HG03378 (cell line): ENCODE data around the gene FAM117A.
"Not testable (repeated sequence)": the region's sequence is repeated elsewhere in the genome, so short reads cannot be mapped to it uniquely, and the experiment has no call there.

Experiments used
- ATAC-seq: cut with Tn5 transposase; IDR thresholded peaks from one replicate; pipeline ENCODE4 v1.9.1; 2021; ENCODE audit warnings: mild to moderate bottlenecking, moderate library complexity; ENCODE audit not compliant: unreplicated experiment

FAM117A gene

DNA sequence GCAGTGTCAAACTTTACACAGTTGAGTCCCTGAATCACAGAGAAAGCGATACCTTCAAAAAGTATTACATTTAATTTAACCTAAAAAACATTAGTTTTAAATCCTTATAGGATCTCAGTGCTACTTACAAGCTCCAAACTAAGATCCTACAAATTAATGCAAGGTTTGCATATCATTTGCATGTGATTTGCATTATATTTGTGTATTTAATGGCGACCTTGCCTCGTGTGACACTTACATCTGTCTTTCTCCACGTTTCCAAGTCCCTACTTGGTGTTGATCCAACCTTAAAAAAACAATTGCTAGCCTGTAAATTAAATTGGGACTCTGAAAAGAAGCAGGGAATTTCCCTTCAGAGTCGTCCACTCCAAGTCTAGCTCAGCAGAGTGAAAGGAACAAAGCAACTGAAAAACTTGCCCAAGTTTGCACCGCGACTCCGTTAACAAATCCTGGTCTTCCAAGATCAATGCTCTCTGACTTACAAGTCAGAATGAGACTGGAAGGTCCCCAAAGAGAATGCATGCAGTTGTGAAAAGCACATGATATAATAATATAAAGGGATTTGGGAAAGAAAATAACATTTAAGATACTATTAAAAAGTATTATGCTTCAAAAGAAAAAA, 739 bp upstream of the FAM117A start:
- ATAC-seq: no peak

DNA sequence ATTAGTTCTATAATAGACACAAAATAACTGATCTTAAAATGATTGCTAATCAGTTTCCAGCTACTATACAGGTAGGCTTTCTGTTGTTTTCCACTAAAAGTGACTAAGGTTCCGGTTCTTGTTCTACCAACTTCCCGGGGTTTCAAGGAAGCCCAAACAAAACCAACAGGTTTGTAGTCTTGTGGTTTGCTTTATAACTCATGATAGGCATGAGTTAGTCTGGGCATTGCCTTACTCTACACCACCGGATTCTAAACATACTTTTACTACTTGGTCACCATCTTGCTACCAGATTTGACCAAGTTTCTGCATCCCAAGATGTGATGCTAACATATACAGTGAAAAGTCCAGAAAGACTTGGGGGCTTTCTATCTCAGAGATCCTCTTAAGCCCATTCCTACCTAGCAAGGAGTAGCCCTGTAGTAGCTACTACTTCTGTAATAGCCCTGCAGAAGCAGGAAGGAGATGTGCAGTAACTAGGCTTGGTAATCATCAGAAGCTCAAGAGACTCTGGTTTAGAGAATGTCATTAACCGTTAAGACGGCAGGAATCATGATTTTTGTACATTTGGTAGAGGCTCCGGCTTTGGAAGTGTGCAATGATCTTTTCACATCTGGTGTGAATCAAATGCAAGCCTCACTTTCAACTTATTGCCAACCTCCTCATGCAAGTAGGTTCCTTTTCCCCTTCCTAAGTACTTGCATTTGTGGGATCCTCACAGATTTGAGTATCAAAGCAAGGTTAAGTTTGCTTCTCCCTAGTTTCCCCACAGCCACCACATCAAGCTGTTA, 1.6 kb downstream of the FAM117A start:
- no peak for ATAC-seq

DNA sequence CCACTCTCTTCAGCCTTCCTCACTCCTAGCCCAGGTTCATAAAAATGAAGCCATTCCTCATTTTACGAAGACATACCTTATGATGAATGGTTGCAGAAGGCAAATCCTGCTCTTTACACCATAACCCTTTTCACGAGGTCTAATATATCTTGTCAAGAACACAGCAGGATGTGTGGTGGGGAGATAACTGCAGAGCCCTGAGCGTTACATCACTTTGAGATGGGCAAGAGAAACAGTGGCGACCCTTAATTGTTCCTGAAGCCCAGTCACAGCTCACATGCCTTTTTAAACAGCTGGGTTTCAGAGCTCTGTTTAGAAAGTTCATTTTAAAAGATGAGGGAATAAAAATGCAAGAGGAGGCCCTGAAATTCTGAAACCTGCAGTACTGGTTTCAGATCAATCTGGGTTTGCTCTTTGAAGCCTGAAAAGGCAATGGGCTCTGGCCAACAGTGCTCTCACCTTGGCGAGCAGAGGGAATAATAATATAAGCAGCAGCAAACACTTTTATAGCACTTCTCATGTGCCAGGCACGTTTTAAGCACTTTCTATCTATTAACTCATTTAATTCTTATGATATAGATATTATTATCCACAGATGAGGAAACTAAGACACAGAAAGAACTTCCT, 2.9 kb downstream of the FAM117A start:
- ATAC-seq: no peak

GRCh38 chr17:49760296-49760695, 3.6 kb downstream of the FAM117A start:
- no peak for ATAC-seq

DNA sequence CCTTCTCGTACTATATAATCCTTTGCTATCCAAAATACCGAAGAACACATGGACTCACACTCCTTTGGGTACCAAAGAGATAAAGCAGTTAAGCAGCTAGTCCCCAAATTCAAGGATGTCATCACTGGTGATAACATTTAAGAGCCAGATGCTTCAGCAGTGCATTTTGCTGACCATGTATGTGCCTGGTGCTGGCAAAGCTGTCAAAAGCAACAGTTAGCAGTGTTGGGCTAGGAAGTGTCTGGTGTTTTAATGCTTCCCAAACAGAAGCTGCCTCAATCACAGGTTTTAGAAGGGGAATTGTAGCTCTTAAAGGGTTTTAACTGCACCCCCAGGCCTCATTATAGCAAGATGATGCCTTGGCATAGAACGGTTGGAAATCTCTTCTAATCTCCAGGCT, 4.7 kb downstream of the FAM117A start:
- ATAC-seq: no peak

- ATAC-seq: not testable (repeated sequence)
Measured at GRCh38 chr17:49758464-49759010, 5.4 kb downstream of the FAM117A start.

- no peak for ATAC-seq
Measured at GRCh38 chr17:49757151-49757777, 6.7 kb downstream of the FAM117A start.

- no peak for ATAC-seq
Measured at GRCh38 chr17:49756323-49757150, 7.4 kb downstream of the FAM117A start.

DNA sequence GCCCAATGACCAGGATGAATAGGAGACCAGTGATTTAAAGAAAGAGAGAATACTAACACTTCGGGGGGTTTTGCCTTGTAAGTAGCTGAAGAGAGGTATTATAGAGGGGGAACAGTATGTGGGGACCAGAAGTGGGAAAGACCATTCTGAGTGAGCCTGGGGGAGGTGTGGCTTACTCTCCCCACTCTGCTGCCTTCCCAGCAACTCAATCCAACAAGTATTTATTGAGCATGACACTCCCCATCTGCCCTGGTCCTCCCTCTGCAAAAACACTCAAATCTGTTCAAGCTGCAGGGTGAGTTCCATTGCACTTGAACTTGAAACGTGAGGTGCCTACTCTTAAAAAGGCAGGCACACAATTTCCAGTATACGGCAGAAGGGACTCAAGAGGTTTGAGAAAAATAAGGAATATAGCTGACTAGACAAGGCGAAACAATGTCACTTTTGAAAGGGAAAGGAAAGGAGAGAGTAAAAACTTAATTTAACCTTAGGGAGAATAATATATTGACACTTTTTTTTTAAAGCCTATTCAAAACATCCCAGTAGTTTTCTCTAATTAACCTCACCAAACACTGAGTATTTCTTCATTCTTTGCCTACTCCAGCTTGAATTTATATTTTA, 8.2 kb downstream of the FAM117A start:
- ATAC-seq: no peak

DNA sequence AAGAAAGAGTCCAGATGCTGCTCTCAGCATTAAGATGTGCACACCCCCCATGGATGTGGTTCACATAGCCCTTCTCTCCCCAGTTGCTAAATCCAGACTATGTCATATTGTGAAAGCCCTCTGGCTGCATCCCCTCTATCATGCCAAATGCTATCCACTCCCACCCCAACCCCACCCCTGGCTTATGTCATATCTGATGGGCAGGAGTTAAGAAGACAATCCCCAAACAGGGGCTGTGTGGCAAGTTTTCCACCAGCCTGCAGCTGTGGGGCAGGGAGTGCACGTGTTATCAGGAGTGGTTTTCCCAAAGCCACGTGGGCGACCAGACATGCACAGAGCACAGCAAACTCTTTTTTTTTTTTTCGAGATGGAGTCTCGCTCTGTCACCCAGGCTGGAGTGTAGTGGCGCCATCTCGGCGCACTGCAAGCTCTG, 10.0 kb downstream of the FAM117A start:
- ATAC-seq: no peak

GRCh38 chr17:49752508-49752907, 11.4 kb downstream of the FAM117A start:
- ATAC-seq: no peak

DNA sequence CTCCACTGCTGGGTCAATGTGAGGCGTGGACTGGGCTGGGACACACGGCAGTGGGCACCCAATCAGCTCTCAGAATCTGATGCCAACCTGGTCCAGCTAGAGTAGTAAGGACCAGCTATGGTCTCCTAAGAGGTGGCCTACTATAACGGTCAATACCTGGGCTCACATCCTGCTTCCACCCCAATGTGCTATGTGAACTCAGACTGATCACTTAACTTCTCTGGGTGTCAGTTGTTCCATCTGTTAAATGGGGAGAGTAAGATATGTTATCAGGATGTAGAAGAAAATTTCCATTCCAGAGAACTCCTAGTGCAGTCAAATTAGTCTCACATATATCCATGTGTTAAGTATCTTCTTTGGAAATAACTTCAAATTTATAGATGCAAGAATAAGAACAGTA, 14.2 kb downstream of the FAM117A start:
- no peak for ATAC-seq

- peak; percentile 74 for ATAC-seq
Measured at GRCh38 chr17:49748791-49749190, 15.1 kb downstream of the FAM117A start.

DNA sequence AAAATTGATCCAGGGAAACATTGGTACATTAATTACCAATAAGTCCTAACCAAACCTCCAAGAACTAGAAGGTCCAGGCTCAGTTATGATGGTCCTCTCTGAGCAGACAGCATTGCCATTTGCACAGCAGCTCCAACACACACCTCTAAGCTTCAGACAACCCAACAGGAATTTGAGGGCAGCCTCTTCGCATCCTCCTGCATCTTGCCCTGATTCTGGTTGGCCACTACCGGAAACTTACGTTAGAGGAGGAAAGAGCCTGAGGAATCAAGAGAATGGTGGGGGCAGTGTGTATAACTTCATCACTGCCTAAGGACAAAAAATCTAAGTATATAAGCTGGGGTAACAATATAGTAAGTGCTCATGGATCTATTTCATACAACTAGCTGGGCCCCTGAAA, 15.7 kb downstream of the FAM117A start:
- no peak for ATAC-seq

DNA sequence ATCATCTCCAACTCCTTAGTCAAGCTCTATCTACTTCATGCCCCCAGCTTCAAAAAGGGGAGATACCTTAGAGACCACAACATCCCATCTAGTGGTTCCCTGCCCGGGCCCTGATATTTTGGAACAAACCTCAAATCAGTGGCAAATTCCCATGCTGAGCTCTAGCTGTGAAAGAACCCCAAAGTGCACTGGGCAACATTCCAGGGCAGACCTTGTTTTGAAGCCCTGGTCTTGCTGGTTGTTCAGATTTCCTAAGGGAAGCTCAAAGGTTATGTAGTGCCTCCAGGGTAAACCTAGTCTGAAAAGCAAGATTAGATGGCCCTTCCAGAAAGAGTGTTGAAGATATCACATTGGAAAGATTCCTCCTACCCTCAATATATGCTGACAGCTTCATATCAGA, 16.3 kb downstream of the FAM117A start:
- no peak for ATAC-seq

- peak; percentile 52 for ATAC-seq
Measured at GRCh38 chr17:49746791-49747490, 17.0 kb downstream of the FAM117A start.

GRCh38 chr17:49745175-49746139, 18.5 kb downstream of the FAM117A start:
- ATAC-seq: no peak

- ATAC-seq: no peak
Measured at GRCh38 chr17:49742166-49742638, 21.7 kb downstream of the FAM117A start.
